ENCODE data around the gene FAM169A. TPM values are rescaled to one million over a fixed set of nuclear protein-coding genes. Genes with fewer than 3 reads are reported as not detected.
A peak's percentile ranks its signal among the peaks of the same experiment; 100 is the strongest.

The FAM169A gene
- total and polyA plus RNA-seq, 2 of the 4 experiments (the other 2 are of a cell fraction), result under 0.01 TPM; not detected in 1

GRCh38 chr5:74864823-74865222 is 1.4 kb downstream of the FAM169A start:
- Histone ChIP-seq H3K23ac (ENCODE audit: low read depth, low read length) (no peak overlapping the region), H4K20me1 (ENCODE audit: insufficient read depth, low read length) (no peaks in the 10 kb centered on the region), H3K27me3 (ENCODE audit: control insufficient read depth, insufficient read depth, low read length) (peaks cover 49% of the 10 kb centered on the region), H2BK15ac (ENCODE audit: low read depth, low read length) (no peak overlapping the region), H3K4ac (ENCODE audit: low read depth, low read length) (no peak overlapping the region), H3K27ac (ENCODE audit: insufficient read depth, low read length) (no peak overlapping the region), H3K56ac (ENCODE audit: extremely low read depth, insufficient read depth, low read length) (no peak overlapping the region), H3K14ac (replicated peaks; ENCODE audit: low read depth, low read length) (no peak overlapping the region), H2AK9ac (replicated peaks; ENCODE audit: low read depth, low read length, poor library complexity) (no peak overlapping the region), H2AFZ (replicated peaks; ENCODE audit: low read length, poor library complexity) (no peak overlapping the region), H3K79me1 (ENCODE audit: low read depth in 1 of 2, low read length in 2 of 2) (no peaks in the 10 kb centered on the region), H3K9ac (ENCODE audit: low read depth, low read length) (no peak overlapping the region), H4K91ac (ENCODE audit: insufficient read depth, low read depth, low read length) (no peak overlapping the region), H3K9me1 (ENCODE audit: insufficient read depth, low read length) (no peaks in the 10 kb centered on the region), H2BK5ac (ENCODE audit: low read depth, low read length, poor library complexity, severe bottlenecking) (no peak overlapping the region), H3K4me2 (ENCODE audit: low read depth, low read length) (no peak overlapping the region), H2BK120ac (ENCODE audit: low read depth, low read length) (no peak overlapping the region), H3K4me3 (ENCODE audit: insufficient read depth, low read depth, low read length) (no peak overlapping the region), H4K8ac (ENCODE audit: low read depth in 2 of 2, low read length in 2 of 2) (no peak overlapping the region), H2AK5ac (ENCODE audit: low read depth, low read length) (no peak overlapping the region), H2BK20ac (ENCODE audit: low read depth, low read length) (no peak overlapping the region), H3K9me3 (ENCODE audit: control insufficient read depth, insufficient read depth, low read length) (no peaks in the 10 kb centered on the region), H3K36me3 (ENCODE audit: control insufficient read depth, insufficient read depth, low read length) (no peaks in the 10 kb centered on the region), H3K18ac (ENCODE audit: low read depth, low read length) (no peak overlapping the region), H3K4me1 (ENCODE audit: control insufficient read depth, insufficient read depth, low read length) (no peaks in the 10 kb centered on the region), H4K5ac (ENCODE audit: low read depth, low read length) (no peak overlapping the region)
- intact Hi-C loops (cut with micrococcal nuclease), result loop anchor here (5.0 kb wide), 1 partner anchor 52 kb away; no protein-coding TSS in a partner anchor
- no peak for ATAC-seq (ENCODE audit: low read depth)
- 44% methylated on average over 3 of the region's 8 CpGs; no CpG with 5 or more reads in 1 of the 2 experiments for WGBS, 2 experiments (ENCODE audit: extremely low coverage in 2 of 2, insufficient read length in 1 of 2)
- dilution Hi-C loops (cut with HindIII; ENCODE audit: low sequenced_read_pairs, unreplicated experiment), result no loop called here
- no peak for DNase-seq
- TF ChIP-seq CEBPB (IDR thresholded peaks at IDR 0.05; ENCODE audit: low read depth, low read length) (0 out of 2 replicates have a peak, but pooled peaks have one; percentile 10), USF2 (IDR thresholded peaks at IDR 0.05; ENCODE audit: low read depth, low read length) (no peak)
- POLR2A ChIA-PET (ENCODE audit: unreplicated experiment), result no interaction called here
- in situ Hi-C loops (cut with MboI; ENCODE audit: low sequenced_read_pairs), result no loop called here
- no TSS peak for BruUV-seq (replicated peaks)
- CTCF ChIA-PET, result no interaction called here
